Neuronal stem cell (in vitro differentiated cells): ENCODE data around the gene ATE1.

Experiments used
- DNase-seq: peaks from one replicate; pipeline ENCODE4 v3.0.0-alpha.2; 2013; ENCODE audit warnings: low spot score
- H2AFZ ChIP-seq: one replicate; pipeline ENCODE4 v1.6.1; 2013; ENCODE audit warnings: mild to moderate bottlenecking, low read length, inconsistent platforms
- H2AK5ac ChIP-seq: 2 replicates; pipeline ENCODE4 v1.6.1; 2013; ENCODE audit warnings: low read depth, mild to moderate bottlenecking, inconsistent platforms, low read length, moderate library complexity, mixed read lengths
- H2BK120ac ChIP-seq: 2 replicates; pipeline ENCODE4 v1.6.1; 2013; ENCODE audit warnings: low read depth, mild to moderate bottlenecking, inconsistent platforms, low read length, moderate library complexity, mixed read lengths
- H2BK12ac ChIP-seq: one replicate; pipeline ENCODE4 v1.6.1; 2013; ENCODE audit warnings: low read length, inconsistent platforms
- H2BK15ac ChIP-seq: 2 replicates; pipeline ENCODE4 v1.6.1; 2013; ENCODE audit warnings: mild to moderate bottlenecking, low read length, inconsistent platforms, mixed read lengths
- H2BK5ac ChIP-seq: one replicate; pipeline ENCODE4 v1.6.1; 2013; ENCODE audit warnings: inconsistent platforms, mild to moderate bottlenecking, low read length, moderate library complexity
- H3K14ac ChIP-seq: one replicate; pipeline ENCODE4 v1.6.1; 2013; ENCODE audit warnings: low read length, inconsistent platforms
- H3K18ac ChIP-seq: 2 replicates; pipeline ENCODE4 v1.6.1; 2013; ENCODE audit warnings: low read length, inconsistent platforms
- H3K23ac ChIP-seq: 2 replicates; pipeline ENCODE4 v1.6.1; 2013; ENCODE audit warnings: low read depth, mild to moderate bottlenecking, mixed read lengths, low read length, inconsistent platforms; ENCODE audit not compliant: poor library complexity
- H3K27ac ChIP-seq: replicated peaks from 3 replicates; pipeline ENCODE4 v1.5.1; 2013; ENCODE audit warnings: low read length, inconsistent platforms
- H3K27me3 ChIP-seq, 3 experiments: 2 replicates each; pipeline ENCODE4 v1.6.1; 2013; ENCODE audit warnings: low read length in 3 of 3, mild to moderate bottlenecking in 2 of 3, inconsistent platforms in 1 of 3, low read depth in 1 of 3, mixed read lengths in 1 of 3, moderate library complexity in 1 of 3; ENCODE audit not compliant: control insufficient read depth in 3 of 3, insufficient read depth in 3 of 3
- H3K36me3 ChIP-seq, 2 donors: replicated peaks in 1 of 2; 2 replicates each; pipeline ENCODE4 v1.6.1; 2013; ENCODE audit warnings: low read length in 2 of 2; ENCODE audit not compliant: control insufficient read depth in 2 of 2, insufficient read depth in 2 of 2
- H3K4ac ChIP-seq: 2 replicates; pipeline ENCODE4 v1.6.1; 2013; ENCODE audit warnings: inconsistent platforms, mild to moderate bottlenecking, low read length, moderate library complexity
- H3K4me1 ChIP-seq, 2 donors: 1 replicate in 1 of 2; 2 replicates in 1 of 2; pipeline ENCODE4 v1.6.1; 2013; ENCODE audit warnings: low read length in 2 of 2, low read depth in 1 of 2; ENCODE audit not compliant: control insufficient read depth in 2 of 2, insufficient read depth in 1 of 2
- H3K4me2 ChIP-seq: one replicate; pipeline ENCODE4 v1.6.1; 2013; ENCODE audit warnings: mild to moderate bottlenecking, low read length, inconsistent platforms; ENCODE audit not compliant: insufficient read depth, poor library complexity, severe bottlenecking
- H3K4me3 ChIP-seq, 2 donors: 2 replicates each; pipeline ENCODE4 v1.5.1; 2013; ENCODE audit warnings: low read length in 2 of 2, mild to moderate bottlenecking in 2 of 2, inconsistent platforms in 1 of 2, moderate library complexity in 1 of 2
- H3K79me1 ChIP-seq: one replicate; pipeline ENCODE4 v1.6.1; 2013; ENCODE audit warnings: low read depth, mild to moderate bottlenecking, inconsistent platforms, low read length, moderate library complexity
- H3K9ac ChIP-seq: one replicate; pipeline ENCODE4 v1.6.1; 2013; ENCODE audit warnings: mild to moderate bottlenecking, low read depth, low read length, inconsistent platforms; ENCODE audit not compliant: poor library complexity
- H3K9me3 ChIP-seq, 2 donors: replicated peaks in 1 of 2; 2 replicates each; pipeline versions ENCODE3 to v1.6.1; 2013; ENCODE audit warnings: low read length in 2 of 2, mild to moderate bottlenecking in 2 of 2, inconsistent platforms in 1 of 2, low read depth in 1 of 2, mixed read lengths in 1 of 2, moderate library complexity in 1 of 2; ENCODE audit not compliant: control insufficient read depth in 2 of 2, insufficient read depth in 1 of 2
- H4K8ac ChIP-seq: one replicate; pipeline ENCODE4 v1.6.1; 2013; ENCODE audit warnings: low read depth, mild to moderate bottlenecking, inconsistent platforms, low read length, moderate library complexity
- H4K91ac ChIP-seq: one replicate; pipeline ENCODE4 v1.6.1; 2013; ENCODE audit warnings: low read length, low read depth, mild to moderate bottlenecking, inconsistent platforms; ENCODE audit not compliant: poor library complexity
- WGBS, 2 donors: extraction: QIAGEN DNeasy Blood & Tissue Kit; methylation state at CpG; one replicate each; pipeline ENCODE4 v1.1.7; 2013; ENCODE audit warnings: missing lambda C conversion rate in 2 of 2, mixed read lengths in 1 of 2; ENCODE audit not compliant: insufficient read length in 2 of 2, insufficient replicate concordance in 1 of 2; ENCODE audit errors: extremely low coverage in 2 of 2; 5-methylcytosine and 5-hydroxymethylcytosine counted together

Gene ATE1

DNA sequence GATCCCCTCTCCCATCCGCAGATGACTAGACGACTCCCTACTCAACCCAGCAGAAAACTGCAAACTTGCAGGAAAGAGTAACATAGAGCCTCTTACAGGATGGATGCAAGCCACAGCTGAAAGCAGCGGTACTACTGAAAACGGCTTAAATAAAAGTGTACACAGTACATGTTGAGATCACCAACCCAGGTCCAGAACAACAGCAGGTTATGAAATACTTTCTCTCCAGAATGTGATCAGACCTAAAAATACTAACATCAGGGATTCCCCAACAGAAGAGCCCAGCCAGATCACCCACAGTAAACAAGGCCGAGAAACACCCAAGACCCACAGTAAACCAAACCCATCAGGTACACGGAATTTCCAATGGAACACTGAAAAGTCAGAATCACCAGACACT lies 13.2 kb downstream of the ATE1 start:
- Histone ChIP-seq H2AFZ (no peak overlapping the region), H3K79me1 (peaks cover 2% of the 10 kb centered on the region), H2BK12ac (no peak overlapping the region), H2AK5ac (no peak overlapping the region), H3K4ac (no peak overlapping the region), H4K91ac (no peak overlapping the region), H3K27me3 (no peaks in the 10 kb centered on the region), H3K36me3 (peaks cover 7 to 72% of the 10 kb centered on the region in 2 donors), H3K4me3 (no peak overlapping the region), H3K9ac (no peak overlapping the region), H3K14ac (no peak overlapping the region), H3K9me3 (peaks cover 0 to 8% of the 10 kb centered on the region in 2 donors), H2BK5ac (no peak overlapping the region), H2BK15ac (no peak overlapping the region), H2BK120ac (no peak overlapping the region), H3K23ac (no peak overlapping the region), H3K4me2 (no peak overlapping the region), H3K27ac (no peak overlapping the region), H3K18ac (no peak overlapping the region), H4K8ac (no peak overlapping the region), H3K4me1 (no peaks in the 10 kb centered on the region)
- DNase-seq, result no peak
- WGBS, 2 donors, result no CpG with 5 or more reads among the region's 6 CpGs

DNA sequence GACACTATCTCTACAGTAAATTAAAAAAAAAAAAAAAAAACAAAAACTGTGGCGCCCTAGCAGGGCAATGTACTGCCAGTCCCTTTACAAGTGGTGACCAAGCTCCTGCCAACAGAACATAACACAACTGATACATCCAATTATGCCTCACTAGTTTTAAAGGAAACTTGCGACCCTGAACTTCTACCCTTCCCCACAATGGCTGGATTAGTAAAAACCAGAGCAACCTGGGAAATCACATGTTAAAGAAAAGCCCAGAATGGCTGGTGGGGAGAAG lies 16.5 kb downstream of the ATE1 start:
- no CpG with 5 or more reads among the region's 2 CpGs for WGBS, 2 donors
- no peak overlapping the region for H3K27ac ChIP-seq
- no peak overlapping the region for H4K91ac ChIP-seq
- no peak overlapping the region for H3K4me2 ChIP-seq
- H2BK15ac ChIP-seq, result no peak overlapping the region
- H3K4ac ChIP-seq, result no peak overlapping the region
- H2BK120ac ChIP-seq, result no peak overlapping the region
- no peak overlapping the region for H3K18ac ChIP-seq
- no peak overlapping the region for H2BK12ac ChIP-seq
- no peak overlapping the region for H3K4me3 ChIP-seq
- H4K8ac ChIP-seq, result no peak overlapping the region
- H3K23ac ChIP-seq, result no peak overlapping the region
- peaks cover 0 to 4% of the 10 kb centered on the region in 2 donors for H3K9me3 ChIP-seq
- no peaks in the 10 kb centered on the region for H3K4me1 ChIP-seq
- H3K36me3 ChIP-seq, result peaks cover 6 to 78% of the 10 kb centered on the region in 2 donors
- no peaks in the 10 kb centered on the region for H3K79me1 ChIP-seq
- no peak for DNase-seq
- no peaks in the 10 kb centered on the region for H3K27me3 ChIP-seq
- H2AFZ ChIP-seq, result no peak overlapping the region
- no peak overlapping the region for H2AK5ac ChIP-seq
- no peak overlapping the region for H3K9ac ChIP-seq
- no peak overlapping the region for H2BK5ac ChIP-seq
- no peak overlapping the region for H3K14ac ChIP-seq

DNA sequence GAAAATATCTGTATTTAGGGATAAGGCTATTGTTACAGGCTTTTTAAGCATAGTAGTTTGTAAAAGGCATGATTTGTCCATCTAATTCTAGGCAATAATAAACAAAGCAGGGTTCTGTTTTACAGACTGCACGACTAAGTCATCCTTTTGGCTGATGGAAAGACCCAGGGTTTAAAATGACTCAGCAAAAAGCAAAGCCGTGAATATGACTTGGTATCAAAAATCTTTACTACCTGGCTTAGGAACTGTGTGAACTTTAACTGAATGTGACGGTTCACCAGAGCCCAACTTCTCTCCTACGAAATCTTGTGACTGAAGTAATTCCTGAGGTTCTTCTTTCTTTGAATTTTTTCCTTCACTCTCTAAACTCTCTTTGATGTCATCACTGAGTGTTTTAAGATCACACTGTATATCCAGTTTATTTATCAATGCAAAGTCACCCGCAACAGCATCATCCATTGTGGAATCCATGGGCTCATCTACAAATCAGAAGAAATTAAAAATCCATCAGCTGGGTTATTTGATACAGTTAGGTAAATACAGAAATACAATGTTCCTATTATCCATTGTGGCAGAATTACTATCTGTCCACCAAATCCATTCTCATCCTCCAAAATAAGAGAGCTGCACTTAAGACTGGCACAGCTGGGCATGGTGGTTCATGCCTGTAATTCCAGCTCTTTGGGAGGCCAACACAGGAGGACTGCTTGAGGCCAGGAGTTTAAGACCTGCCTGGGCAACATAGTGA lies 17.0 kb downstream of the ATE1 start:
- no peak overlapping the region for H3K27ac ChIP-seq
- H2AK5ac ChIP-seq, result no peak overlapping the region
- H3K23ac ChIP-seq, result no peak overlapping the region
- peaks cover 0 to 4% of the 10 kb centered on the region in 2 donors for H3K9me3 ChIP-seq
- H4K91ac ChIP-seq, result no peak overlapping the region
- no peak overlapping the region for H2BK15ac ChIP-seq
- H4K8ac ChIP-seq, result no peak overlapping the region
- no peaks in the 10 kb centered on the region for H3K79me1 ChIP-seq
- H3K4ac ChIP-seq, result no peak overlapping the region
- no CpG with 5 or more reads among the region's 5 CpGs for WGBS, 2 donors
- no peak overlapping the region for H2BK5ac ChIP-seq
- no peaks in the 10 kb centered on the region for H3K4me1 ChIP-seq
- no peak overlapping the region for H3K9ac ChIP-seq
- H3K4me2 ChIP-seq, result no peak overlapping the region
- H3K14ac ChIP-seq, result no peak overlapping the region
- H3K18ac ChIP-seq, result no peak overlapping the region
- H3K27me3 ChIP-seq, result no peaks in the 10 kb centered on the region
- H2AFZ ChIP-seq, result no peak overlapping the region
- H2BK120ac ChIP-seq, result no peak overlapping the region
- H2BK12ac ChIP-seq, result no peak overlapping the region
- H3K36me3 ChIP-seq, result peaks cover 6 to 80% of the 10 kb centered on the region in 2 donors
- no peak overlapping the region for H3K4me3 ChIP-seq
- no peak for DNase-seq

DNA sequence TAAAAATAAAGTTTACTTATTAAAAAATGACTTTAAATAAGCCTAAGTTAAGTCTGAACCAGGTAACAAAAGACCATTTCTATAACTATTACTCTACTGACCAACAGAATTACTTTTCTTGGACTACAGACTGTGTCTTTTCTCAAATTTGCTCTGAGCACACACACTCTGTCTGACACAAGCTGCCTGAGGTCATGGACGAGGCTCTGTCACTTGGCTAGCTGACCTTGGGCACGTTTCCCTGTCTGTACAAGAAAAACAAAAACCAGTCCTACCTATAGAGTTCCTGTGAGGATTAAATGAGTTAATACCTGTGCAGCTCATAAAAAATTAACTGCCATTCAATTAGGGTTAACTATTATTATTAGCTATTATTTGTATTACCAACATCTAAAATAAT lies 22.9 kb downstream of the ATE1 start:
- H3K4ac ChIP-seq, result no peak overlapping the region
- H4K91ac ChIP-seq, result no peak overlapping the region
- H3K9me3 ChIP-seq, result no peaks in the 10 kb centered on the region
- WGBS, 2 donors, result no CpG with 5 or more reads among the region's 2 CpGs
- no peak overlapping the region for H2BK5ac ChIP-seq
- no peaks in the 10 kb centered on the region for H3K79me1 ChIP-seq
- no peaks in the 10 kb centered on the region for H3K4me1 ChIP-seq
- no peak overlapping the region for H3K18ac ChIP-seq
- H3K14ac ChIP-seq, result no peak overlapping the region
- DNase-seq, result no peak
- H3K9ac ChIP-seq, result no peak overlapping the region
- no peak overlapping the region for H3K27ac ChIP-seq
- H2BK15ac ChIP-seq, result no peak overlapping the region
- H3K4me2 ChIP-seq, result no peak overlapping the region
- no peak overlapping the region for H3K23ac ChIP-seq
- no peak overlapping the region for H2BK12ac ChIP-seq
- H2BK120ac ChIP-seq, result no peak overlapping the region
- H3K27me3 ChIP-seq, result no peaks in the 10 kb centered on the region
- no peak overlapping the region for H2AFZ ChIP-seq
- H2AK5ac ChIP-seq, result no peak overlapping the region
- no peak overlapping the region for H4K8ac ChIP-seq
- no peak overlapping the region for H3K4me3 ChIP-seq
- H3K36me3 ChIP-seq, result peaks cover 3 to 77% of the 10 kb centered on the region in 2 donors
